NB4 (cell line): Measurements from ENCODE around the gene LRMDA.

Source experiments
- CTCF ChIP-seq: IDR thresholded peaks from one replicate; pipeline ENCODE4 v1.5.1; 2012; ENCODE audit warnings: low read depth, low read length
- MAX ChIP-seq: IDR thresholded peaks from 2 replicates; pipeline ENCODE4 v1.6.1; 2011; ENCODE audit warnings: low read depth, low read length
- POLR2A ChIP-seq: IDR thresholded peaks from 2 replicates; pipeline ENCODE4 v1.6.1; 2011; ENCODE audit warnings: mild to moderate bottlenecking; ENCODE audit not compliant: insufficient read length; ENCODE audit errors: extremely low read depth

- TF ChIP-seq POLR2A, result no peak
- TF ChIP-seq CTCF, result no peak
- TF ChIP-seq MAX, result no peak
Observed at GRCh38 chr10:76404531-76404930, 973.1 kb downstream of the LRMDA start.
